Measurements from ENCODE around the gene GRID2IP.

Gene GRID2IP

DNA sequence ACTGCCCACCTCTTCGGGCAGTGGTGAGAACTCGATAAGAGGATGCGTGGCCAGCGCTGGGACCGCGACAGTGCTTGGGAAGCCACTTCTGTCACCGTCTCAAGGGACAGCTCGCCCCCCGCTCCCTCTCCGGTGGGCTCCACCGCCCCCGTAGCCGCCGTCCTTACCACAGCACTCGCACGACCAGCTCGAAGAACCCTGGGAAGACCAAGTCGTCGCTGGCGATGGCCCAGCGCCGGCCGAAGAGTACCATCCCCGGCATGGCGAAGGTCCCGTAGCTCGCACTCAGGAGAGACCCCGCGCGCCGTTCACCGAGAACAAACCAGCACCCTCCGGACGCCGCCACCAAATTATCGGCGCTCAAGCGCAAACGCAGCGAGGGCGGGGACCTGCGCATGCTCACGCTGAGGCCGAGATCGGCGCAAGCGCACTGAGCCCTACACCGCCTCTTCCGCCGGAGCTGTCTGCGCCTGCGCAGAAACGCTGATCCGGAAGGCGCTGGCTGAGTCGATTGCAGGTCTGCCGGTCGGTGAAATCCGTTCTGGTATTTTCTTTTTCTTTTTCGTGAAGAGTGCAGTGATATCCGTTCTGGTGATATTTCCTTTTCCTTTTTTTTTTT, 103.6 kb downstream of the GRID2IP start, which contains the start of gene DAGLB:
DAGLB (minus strand) TSS at position 374 of the 619 bp plus-strand sequence; CDS start at position 262, 112 bp downstream.
- peaks cover 3% of the 10 kb centered on the region for H3K4me1 ChIP-seq (ENCODE audit: low read depth, poor library complexity, severe bottlenecking)

More for the DNA sequence above, 103.6 kb downstream of the GRID2IP start, which contains the start of gene DAGLB:
- no peak within 1 kb of the TSS for H3K4me3 ChIP-seq (IDR thresholded peaks at IDR 0.05; ENCODE audit: insufficient read depth, low read depth, low read length)
- H3K27me3 ChIP-seq (ENCODE audit: insufficient read depth, low read depth): no peaks in the 10 kb centered on the region
- H3K9ac ChIP-seq: peak within 1 kb of the TSS; percentile 67
- TF ChIP-seq, protein P1, sequence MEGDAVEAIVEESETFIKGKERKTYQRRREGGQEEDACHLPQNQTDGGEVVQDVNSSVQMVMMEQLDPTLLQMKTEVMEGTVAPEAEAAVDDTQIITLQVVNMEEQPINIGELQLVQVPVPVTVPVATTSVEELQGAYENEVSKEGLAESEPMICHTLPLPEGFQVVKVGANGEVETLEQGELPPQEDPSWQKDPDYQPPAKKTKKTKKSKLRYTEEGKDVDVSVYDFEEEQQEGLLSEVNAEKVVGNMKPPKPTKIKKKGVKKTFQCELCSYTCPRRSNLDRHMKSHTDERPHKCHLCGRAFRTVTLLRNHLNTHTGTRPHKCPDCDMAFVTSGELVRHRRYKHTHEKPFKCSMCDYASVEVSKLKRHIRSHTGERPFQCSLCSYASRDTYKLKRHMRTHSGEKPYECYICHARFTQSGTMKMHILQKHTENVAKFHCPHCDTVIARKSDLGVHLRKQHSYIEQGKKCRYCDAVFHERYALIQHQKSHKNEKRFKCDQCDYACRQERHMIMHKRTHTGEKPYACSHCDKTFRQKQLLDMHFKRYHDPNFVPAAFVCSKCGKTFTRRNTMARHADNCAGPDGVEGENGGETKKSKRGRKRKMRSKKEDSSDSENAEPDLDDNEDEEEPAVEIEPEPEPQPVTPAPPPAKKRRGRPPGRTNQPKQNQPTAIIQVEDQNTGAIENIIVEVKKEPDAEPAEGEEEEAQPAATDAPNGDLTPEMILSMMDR (conservative IDR thresholded peaks at IDR 0.05; ENCODE audit: low read depth, low read length): no peak
- peaks cover 24% of the 10 kb centered on the region; the same call in 1 of the 2 replicates for H3K79me2 ChIP-seq (ENCODE audit: insufficient read depth, low read depth)
- peak within 1 kb of the TSS; percentile 82 for H2AFZ ChIP-seq (ENCODE audit: low read depth)
- H4K20me1 ChIP-seq (ENCODE audit: insufficient read depth): no peaks in the 10 kb centered on the region
- H3K36me3 ChIP-seq (ENCODE audit: insufficient read depth): no peaks in the 10 kb centered on the region; the same call in 1 of the 2 replicates
- H3K4me2 ChIP-seq: peak within 1 kb of the TSS; percentile 71
- H3K27ac ChIP-seq: peak within 1 kb of the TSS; percentile 51

Measured in KMS-11 (cell line).